HFFc6 (cell line): ENCODE measurements around the gene PREX1. TPM values are rescaled to one million over a fixed set of nuclear protein-coding genes. Genes with fewer than 3 reads are reported as not detected.
"Not testable (repeated sequence)": the region's sequence is repeated elsewhere in the genome, so short reads cannot be mapped to it uniquely, and the experiment has no call there.

ENCODE experiments used
- DNase-seq: peaks from one replicate; pipeline ENCODE4 v3.0.0-alpha.2; 2018
- H3K27ac Mint-ChIP-seq: 2 replicates; pipeline ENCODE4 v1.8.0; 2020; ENCODE audit warnings: mild to moderate bottlenecking, mixed read lengths
- H3K27me3 Mint-ChIP-seq: 2 replicates; pipeline ENCODE4 v1.8.0; 2021; ENCODE audit warnings: mild to moderate bottlenecking, moderate library complexity, mixed read lengths; ENCODE audit not compliant: insufficient read depth
- H3K36me3 Mint-ChIP-seq: 2 replicates; pipeline ENCODE4 v1.8.0; 2021; ENCODE audit warnings: low read depth, mixed read lengths
- H3K4me1 Mint-ChIP-seq: 2 replicates; pipeline ENCODE4 v1.8.0; 2020; ENCODE audit warnings: low read depth, mixed read lengths
- H3K4me3 Mint-ChIP-seq: 2 replicates; pipeline ENCODE4 v1.8.0; 2020; ENCODE audit warnings: mild to moderate bottlenecking, moderate library complexity, mixed read lengths
- H3K9me3 Mint-ChIP-seq: 2 replicates; pipeline ENCODE4 v1.8.0; 2020; ENCODE audit warnings: mild to moderate bottlenecking, mixed read lengths
- long read RNA-seq: library from polyadenylated mRNA; unstranded; transcript quantifications from one replicate; pipeline ENCODE4 v2.0.0, GENCODE V29; 2019
- total RNA-seq, 6 experiments: library from RNA; stranded (reverse); fragmentation: NEBNext Ultra II Directional; extraction: Animal tissue kit (Norgen Biotek cat#: 25700); gene quantifications; 2 replicates in 1 of 6; 3 replicates in 5 of 6; pipeline ENCODE4 v1.2.3, GENCODE V29; 2021
- TF ChIP-seq, protein P1 (sequence below): fragments of 200-600 bp; sonication (generic); IDR thresholded peaks from 2 replicates; pipeline ENCODE4 v1.5.0; 2021; ENCODE audit warnings: antibody characterized with exemption, mild to moderate bottlenecking

PREX1 gene, protein sequence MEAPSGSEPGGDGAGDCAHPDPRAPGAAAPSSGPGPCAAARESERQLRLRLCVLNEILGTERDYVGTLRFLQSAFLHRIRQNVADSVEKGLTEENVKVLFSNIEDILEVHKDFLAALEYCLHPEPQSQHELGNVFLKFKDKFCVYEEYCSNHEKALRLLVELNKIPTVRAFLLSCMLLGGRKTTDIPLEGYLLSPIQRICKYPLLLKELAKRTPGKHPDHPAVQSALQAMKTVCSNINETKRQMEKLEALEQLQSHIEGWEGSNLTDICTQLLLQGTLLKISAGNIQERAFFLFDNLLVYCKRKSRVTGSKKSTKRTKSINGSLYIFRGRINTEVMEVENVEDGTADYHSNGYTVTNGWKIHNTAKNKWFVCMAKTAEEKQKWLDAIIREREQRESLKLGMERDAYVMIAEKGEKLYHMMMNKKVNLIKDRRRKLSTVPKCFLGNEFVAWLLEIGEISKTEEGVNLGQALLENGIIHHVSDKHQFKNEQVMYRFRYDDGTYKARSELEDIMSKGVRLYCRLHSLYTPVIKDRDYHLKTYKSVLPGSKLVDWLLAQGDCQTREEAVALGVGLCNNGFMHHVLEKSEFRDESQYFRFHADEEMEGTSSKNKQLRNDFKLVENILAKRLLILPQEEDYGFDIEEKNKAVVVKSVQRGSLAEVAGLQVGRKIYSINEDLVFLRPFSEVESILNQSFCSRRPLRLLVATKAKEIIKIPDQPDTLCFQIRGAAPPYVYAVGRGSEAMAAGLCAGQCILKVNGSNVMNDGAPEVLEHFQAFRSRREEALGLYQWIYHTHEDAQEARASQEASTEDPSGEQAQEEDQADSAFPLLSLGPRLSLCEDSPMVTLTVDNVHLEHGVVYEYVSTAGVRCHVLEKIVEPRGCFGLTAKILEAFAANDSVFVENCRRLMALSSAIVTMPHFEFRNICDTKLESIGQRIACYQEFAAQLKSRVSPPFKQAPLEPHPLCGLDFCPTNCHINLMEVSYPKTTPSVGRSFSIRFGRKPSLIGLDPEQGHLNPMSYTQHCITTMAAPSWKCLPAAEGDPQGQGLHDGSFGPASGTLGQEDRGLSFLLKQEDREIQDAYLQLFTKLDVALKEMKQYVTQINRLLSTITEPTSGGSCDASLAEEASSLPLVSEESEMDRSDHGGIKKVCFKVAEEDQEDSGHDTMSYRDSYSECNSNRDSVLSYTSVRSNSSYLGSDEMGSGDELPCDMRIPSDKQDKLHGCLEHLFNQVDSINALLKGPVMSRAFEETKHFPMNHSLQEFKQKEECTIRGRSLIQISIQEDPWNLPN (N-terminal part only)
- 1 to 10 TPM; 1.8 to 4.1 (median 2.8) TPM for total RNA-seq
- long read RNA-seq, partial matches to known transcripts = 0 of 1 reads
- long read RNA-seq, other reads (novel, unspliced or antisense) = 1 of 1 reads

DNA sequence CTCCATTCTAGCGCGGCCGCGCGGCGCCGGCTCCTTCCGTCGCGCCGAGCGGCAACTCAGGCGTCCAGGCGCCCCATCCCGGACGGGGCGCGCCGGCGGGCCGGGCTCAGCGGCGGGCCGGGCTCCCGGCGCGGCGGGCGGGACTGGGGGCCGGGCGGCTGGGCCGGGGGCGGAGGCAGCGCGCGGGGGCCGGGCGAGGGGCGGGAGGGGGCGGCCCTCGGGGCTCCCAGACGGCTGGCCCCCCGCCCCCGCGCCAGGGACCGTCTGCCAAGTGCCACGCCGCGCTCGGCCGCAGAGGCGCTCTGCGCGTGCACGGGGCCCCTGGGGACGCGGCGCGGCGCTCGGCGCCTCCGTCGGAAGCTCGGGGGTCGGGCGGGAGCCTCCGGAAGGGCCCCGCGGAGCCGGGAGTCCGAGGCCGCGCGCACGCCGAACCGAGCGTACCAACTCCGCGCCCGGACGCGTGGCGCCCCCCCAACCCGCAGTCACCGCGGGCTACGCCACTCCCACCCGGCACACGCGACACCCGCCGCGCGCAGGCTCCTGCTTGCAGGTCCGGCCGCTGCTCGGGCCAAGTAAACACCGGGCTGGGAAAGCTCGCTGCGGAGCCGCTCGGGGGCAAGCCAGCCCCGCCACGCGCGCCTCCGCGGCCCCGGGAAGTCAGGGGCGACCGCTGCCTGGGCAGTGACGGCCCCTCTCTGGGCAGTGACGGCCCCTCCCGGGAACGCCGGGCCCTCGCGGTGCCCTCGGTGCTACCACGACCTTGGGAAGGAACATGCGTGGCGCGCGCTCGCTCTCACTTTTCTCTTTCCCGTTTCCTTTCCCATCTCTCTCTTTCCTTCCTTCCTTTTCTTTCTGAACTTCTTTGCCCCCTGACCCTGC is at the start of gene PREX1:
Gene PREX1 (minus strand): TSS at position 145 of the 879 bp plus-strand sequence. CDS start 139 bp downstream, at position 6.
- Mint-ChIP-seq H3K4me3 (peak within 1 kb of the TSS; percentile 87), H3K9me3 (no peaks in the 10 kb centered on the region), H3K27ac (no peak within 1 kb of the TSS; the same call in 1 of the 2 replicates), H3K4me1 (peaks cover 67% of the 10 kb centered on the region), H3K27me3 (peaks cover 9% of the 10 kb centered on the region), H3K36me3 (no peaks in the 10 kb centered on the region)
- no peak for DNase-seq
- TF ChIP-seq, protein P1, sequence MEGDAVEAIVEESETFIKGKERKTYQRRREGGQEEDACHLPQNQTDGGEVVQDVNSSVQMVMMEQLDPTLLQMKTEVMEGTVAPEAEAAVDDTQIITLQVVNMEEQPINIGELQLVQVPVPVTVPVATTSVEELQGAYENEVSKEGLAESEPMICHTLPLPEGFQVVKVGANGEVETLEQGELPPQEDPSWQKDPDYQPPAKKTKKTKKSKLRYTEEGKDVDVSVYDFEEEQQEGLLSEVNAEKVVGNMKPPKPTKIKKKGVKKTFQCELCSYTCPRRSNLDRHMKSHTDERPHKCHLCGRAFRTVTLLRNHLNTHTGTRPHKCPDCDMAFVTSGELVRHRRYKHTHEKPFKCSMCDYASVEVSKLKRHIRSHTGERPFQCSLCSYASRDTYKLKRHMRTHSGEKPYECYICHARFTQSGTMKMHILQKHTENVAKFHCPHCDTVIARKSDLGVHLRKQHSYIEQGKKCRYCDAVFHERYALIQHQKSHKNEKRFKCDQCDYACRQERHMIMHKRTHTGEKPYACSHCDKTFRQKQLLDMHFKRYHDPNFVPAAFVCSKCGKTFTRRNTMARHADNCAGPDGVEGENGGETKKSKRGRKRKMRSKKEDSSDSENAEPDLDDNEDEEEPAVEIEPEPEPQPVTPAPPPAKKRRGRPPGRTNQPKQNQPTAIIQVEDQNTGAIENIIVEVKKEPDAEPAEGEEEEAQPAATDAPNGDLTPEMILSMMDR = peak; percentile 33

DNA sequence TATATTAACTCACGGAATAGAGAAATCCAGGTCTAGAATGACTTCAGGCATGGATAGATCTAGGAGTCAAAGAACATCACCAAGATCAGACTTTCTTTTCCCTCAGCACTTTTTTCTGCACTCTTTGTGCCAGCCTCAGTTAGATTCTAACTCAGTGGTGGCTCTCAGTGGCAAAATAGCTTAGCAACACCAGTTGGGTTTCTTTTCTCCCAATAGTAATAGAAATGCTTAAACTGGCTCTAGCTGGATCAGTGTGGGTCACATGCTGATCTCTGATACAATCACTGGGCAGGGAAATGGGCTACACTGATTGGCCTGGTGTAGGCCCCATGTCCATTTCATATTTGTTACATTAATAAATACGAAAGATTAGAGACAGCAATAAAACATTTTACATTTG is 49.5 kb upstream of the PREX1 start:
- Mint-ChIP-seq H3K36me3 (no peaks in the 10 kb centered on the region), H3K4me3 (no peak overlapping the region), H3K27ac (no peak overlapping the region), H3K27me3 (peaks cover 2% of the 10 kb centered on the region), H3K9me3 (no peaks in the 10 kb centered on the region), H3K4me1 (peaks cover 17% of the 10 kb centered on the region)
- no peak for DNase-seq
- TF ChIP-seq, protein P1 = no peak

DNA sequence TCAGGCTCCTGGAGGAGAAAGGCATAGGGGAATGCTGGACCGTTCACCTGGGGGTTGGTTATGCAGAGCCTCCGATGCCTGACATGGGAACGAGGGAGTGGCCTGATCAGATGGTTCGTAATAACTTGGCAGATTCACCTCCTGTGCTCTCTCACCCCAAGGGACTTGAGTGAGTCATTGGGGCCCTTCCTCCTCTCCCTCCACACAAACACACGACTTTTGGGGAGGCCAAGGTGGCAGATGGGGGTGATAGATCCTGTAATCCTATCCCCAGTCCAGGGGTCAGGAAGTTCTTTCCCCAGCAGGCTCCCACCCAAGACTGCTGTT is 48.1 kb upstream of the PREX1 start:
- no peak overlapping the region for H3K4me3 Mint-ChIP-seq

DNA sequence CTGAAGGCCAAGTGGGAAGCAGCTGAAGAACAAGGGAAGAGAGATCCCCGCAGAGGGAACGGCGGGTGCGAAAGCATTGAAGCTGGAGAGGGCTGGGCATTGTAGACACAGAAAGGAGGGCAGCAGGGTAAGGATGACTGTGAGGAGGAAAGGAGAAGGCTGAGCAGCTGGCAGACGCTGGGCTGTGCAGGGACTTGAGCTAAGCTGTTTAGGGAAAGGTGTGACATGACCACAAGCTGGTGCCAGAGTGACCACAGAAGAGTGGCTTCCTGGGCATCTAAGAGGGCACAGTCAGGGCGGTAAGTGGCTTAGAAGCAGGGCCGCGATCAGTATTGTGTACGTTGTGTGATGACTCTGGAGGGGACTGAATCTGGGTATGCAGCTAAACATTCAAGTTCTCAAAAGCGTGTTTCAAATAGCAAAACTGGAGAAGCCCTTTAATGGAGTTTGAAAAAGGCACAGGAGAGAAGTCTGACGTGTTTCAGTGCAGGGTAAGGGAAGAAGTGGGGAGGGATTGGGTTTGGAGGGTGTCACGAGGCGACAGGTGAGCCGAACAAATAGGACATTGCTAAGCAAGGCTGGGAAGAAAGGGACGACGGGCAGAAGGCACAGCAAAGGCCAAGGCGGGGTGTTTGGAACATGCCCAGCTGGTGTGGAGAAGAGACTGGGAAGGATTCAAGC is 47.6 kb upstream of the PREX1 start:
- Mint-ChIP-seq H3K27me3 (peaks cover 2% of the 10 kb centered on the region), H3K4me3 (no peak overlapping the region), H3K36me3 (no peaks in the 10 kb centered on the region), H3K27ac (no peak overlapping the region), H3K4me1 (peaks cover 17% of the 10 kb centered on the region), H3K9me3 (no peaks in the 10 kb centered on the region)
- DNase-seq = no peak
- TF ChIP-seq, protein P1 = no peak

More for the DNA sequence above, 48.1 kb upstream of the PREX1 start:
- Mint-ChIP-seq H3K36me3 (no peaks in the 10 kb centered on the region), H3K27me3 (peaks cover 2% of the 10 kb centered on the region), H3K9me3 (no peaks in the 10 kb centered on the region), H3K4me1 (peaks cover 17% of the 10 kb centered on the region), H3K27ac (no peak overlapping the region)
- DNase-seq = no peak
- TF ChIP-seq, protein P1 = no peak

DNA sequence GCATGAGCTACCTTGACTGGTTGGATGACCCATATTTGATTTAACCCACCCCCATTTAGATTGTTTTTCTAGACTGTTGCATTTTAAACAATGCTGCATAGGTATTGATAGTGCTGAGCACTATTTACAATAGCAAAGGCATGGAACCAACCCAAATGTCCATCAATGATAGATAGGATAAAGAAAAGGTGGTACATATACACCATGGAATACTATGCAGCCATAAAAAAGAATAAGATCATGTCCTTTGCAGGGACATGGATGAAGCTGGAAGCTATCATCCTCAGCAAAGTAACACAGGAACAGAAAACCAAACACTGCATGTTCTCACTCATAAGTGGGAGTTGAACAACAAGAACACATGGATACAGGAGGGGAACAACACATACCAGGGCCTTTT is 41.6 kb upstream of the PREX1 start:
- not testable (repeated sequence) for H3K4me1 Mint-ChIP-seq, DNase-seq, H3K9me3 Mint-ChIP-seq, H3K27ac Mint-ChIP-seq, H3K4me3 Mint-ChIP-seq, H3K36me3 Mint-ChIP-seq
- peaks cover 26% of the 10 kb centered on the region for H3K27me3 Mint-ChIP-seq
